GM12865 (cell line): ENCODE data around the gene FZD4.
"Not testable (repeated sequence)": the region's sequence is repeated elsewhere in the genome, so short reads cannot be mapped to it uniquely, and the experiment has no call there.

ENCODE experiments used
- DNase-seq: peaks from one replicate; pipeline ENCODE4 v3.0.0; 2010; ENCODE audit warnings: low read depth
- H3K4me3 ChIP-seq: 2 replicates; pipeline ENCODE4 v1.5.1; 2011; ENCODE audit warnings: mild to moderate bottlenecking, low read depth, low read length, control low read depth
- TF ChIP-seq, protein P1 (sequence below): IDR thresholded peaks from 2 replicates; pipeline ENCODE4 v1.5.1; 2011; ENCODE audit warnings: low read length, control low read depth, low read depth, inconsistent platforms; ENCODE audit not compliant: insufficient read depth; ENCODE audit errors: missing control alignments

Gene FZD4

GRCh38 chr11:86941077-86941870 lies 13.9 kb downstream of the FZD4 start:
- no peak overlapping the region for H3K4me3 ChIP-seq
- no peak for DNase-seq
- TF ChIP-seq, protein P1, sequence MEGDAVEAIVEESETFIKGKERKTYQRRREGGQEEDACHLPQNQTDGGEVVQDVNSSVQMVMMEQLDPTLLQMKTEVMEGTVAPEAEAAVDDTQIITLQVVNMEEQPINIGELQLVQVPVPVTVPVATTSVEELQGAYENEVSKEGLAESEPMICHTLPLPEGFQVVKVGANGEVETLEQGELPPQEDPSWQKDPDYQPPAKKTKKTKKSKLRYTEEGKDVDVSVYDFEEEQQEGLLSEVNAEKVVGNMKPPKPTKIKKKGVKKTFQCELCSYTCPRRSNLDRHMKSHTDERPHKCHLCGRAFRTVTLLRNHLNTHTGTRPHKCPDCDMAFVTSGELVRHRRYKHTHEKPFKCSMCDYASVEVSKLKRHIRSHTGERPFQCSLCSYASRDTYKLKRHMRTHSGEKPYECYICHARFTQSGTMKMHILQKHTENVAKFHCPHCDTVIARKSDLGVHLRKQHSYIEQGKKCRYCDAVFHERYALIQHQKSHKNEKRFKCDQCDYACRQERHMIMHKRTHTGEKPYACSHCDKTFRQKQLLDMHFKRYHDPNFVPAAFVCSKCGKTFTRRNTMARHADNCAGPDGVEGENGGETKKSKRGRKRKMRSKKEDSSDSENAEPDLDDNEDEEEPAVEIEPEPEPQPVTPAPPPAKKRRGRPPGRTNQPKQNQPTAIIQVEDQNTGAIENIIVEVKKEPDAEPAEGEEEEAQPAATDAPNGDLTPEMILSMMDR = no peak

DNA sequence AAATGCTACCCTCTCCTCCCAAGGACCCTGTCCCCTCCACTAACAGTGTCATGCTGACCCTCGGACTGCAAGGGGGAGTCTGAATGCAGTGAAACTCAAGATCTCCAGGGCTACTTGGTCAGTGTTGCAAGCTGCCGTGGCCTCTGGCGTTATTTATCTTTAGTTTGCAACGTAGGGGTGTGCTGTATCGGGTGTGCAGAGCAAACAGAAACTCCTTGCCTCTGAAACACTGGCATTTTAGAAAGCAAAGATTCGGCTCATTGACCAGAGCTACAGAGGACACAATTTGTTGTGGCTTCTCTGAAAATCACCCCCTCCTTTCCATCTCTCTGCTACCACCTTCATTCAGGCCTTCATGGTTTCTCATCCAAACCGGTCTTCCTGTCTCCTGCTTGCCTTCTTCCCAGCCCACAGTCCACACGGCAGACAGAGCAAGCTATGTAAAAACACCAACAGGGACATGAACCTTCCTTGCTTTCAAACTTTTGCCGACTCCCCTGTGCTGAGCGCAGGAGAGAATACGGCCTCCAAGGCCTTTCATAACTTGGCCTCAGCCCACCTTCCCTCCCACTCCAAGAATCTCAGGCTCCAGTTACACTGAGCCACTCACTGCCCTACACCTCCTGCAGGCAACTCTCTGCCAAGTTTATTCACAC lies 14.9 kb downstream of the FZD4 start:
- no peak overlapping the region for H3K4me3 ChIP-seq
- no peak for DNase-seq
- TF ChIP-seq, protein P1 = no peak

GRCh38 chr11:86938900-86939880 lies 16.0 kb downstream of the FZD4 start:
- DNase-seq = peak; percentile 47
- TF ChIP-seq, protein P1 = peak; percentile 61
- no peak overlapping the region for H3K4me3 ChIP-seq

GRCh38 chr11:86938203-86938899 lies 16.8 kb downstream of the FZD4 start:
- TF ChIP-seq, protein P1 = no peak
- DNase-seq = no peak
- H3K4me3 ChIP-seq = no peak overlapping the region

DNA sequence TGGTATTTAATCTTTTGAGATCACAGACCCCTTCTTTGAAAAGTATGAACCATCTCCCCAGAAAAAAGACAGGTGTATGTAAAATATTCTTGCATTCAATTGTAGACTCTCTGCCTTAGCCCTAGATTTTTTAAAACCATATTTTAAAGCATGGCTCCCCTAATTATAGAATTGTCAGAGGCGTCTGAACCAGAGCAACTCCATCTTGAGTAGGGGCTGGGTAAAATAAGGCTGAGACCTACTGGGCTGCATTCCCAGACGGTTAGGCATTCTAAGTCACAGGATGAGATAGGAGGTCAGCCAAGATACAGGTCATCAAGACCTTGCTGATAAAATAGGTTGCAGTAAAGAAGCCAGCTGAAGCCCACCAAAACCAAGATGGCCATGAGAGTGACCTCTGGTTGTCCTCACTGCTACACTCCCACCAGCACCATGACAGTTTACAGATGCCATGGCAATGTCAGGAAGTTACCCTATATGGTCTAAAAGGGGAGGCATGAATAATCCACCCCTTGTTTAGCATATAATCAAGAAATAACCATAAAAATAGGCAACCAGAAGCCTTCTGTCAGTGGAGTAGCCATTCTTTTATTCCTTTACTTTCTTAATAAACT lies 17.9 kb downstream of the FZD4 start:
- H3K4me3 ChIP-seq, DNase-seq: not testable (repeated sequence)

DNA sequence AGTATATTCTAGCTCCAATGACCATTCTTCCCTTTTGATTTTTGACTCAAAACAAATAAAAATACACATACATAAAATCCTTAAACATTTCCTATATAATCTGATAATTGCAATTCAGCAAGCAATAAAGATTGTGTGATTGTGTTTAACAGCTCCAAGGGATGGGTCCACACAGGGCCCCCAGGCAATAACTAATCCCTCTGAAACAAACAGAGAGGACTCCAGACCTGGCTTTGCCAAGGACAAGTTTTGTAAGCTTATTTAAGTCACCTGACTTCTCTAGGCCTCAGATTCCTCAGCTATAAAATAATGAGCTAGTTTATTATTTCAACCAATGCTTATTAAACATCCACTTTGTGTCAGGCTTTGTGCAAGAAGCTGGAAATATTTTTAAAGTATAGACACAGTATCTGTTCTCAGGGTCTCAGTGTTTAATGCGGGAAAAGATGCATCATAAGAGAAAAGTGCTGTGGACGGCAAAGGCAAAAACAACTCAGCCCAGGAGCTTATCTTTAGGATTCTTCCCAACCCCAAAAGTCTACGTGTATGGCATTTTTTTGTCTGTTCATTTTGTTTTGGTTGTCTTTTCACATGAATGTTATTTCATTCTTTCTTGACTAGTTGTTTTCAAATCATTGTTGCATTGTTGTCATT lies 20.1 kb downstream of the FZD4 start:
- no peak overlapping the region for H3K4me3 ChIP-seq
- TF ChIP-seq, protein P1 = no peak
- no peak for DNase-seq
